Measurements from ENCODE around the gene TMEM179.
A peak's percentile ranks its signal among the peaks of the same experiment; 100 is the strongest.
"Not testable (repeated sequence)": the region's sequence is repeated elsewhere in the genome, so short reads cannot be mapped to it uniquely, and the experiment has no call there.

Gene TMEM179

DNA sequence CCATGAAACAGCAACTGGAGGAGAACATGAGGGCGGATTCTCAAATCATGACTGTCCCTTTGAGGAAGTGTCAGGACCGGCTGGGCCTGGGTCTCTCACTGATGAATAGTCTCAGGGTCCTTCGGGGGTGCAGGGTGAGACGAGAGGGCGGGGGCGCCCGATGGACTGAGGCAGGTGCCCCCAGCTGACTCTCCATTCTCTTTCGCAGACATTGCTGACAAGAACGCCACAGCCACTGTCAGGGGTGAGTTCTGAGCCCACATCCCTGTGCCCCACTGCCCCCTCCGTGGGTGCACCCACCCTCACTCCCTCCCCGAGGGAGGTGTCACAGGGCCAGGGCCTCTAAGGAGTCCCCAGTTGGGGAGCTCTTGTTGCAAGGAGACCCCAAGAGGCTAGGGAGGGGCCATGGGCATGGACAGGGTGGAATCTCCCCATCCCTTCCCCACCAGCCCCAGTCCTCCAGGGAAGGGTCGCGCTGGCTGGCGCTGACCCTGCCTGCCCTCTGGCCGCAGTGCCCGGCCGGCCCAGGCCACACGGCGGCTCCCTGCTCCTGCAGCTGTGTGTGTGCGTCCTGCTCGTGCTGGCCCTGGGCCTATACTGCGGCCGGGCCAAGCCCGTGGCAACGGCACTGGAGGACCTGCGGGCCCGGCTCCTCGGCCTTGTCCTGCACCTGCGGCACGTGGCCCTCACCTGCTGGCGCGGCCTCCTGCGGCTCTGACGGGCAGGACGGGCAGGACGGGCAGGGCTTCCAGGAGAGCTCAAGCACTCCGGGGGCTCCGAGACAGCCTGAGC, 16.3 kb downstream of the TMEM179 start:
- DNase-seq = peak in 5 of 56 donors; percentile 12 to 46 (median 36)

- DNase-seq = peak in 1 of 56 donors; percentile 35
Observed at GRCh38 chr14:104587641-104588040, 16.9 kb downstream of the TMEM179 start.

DNA sequence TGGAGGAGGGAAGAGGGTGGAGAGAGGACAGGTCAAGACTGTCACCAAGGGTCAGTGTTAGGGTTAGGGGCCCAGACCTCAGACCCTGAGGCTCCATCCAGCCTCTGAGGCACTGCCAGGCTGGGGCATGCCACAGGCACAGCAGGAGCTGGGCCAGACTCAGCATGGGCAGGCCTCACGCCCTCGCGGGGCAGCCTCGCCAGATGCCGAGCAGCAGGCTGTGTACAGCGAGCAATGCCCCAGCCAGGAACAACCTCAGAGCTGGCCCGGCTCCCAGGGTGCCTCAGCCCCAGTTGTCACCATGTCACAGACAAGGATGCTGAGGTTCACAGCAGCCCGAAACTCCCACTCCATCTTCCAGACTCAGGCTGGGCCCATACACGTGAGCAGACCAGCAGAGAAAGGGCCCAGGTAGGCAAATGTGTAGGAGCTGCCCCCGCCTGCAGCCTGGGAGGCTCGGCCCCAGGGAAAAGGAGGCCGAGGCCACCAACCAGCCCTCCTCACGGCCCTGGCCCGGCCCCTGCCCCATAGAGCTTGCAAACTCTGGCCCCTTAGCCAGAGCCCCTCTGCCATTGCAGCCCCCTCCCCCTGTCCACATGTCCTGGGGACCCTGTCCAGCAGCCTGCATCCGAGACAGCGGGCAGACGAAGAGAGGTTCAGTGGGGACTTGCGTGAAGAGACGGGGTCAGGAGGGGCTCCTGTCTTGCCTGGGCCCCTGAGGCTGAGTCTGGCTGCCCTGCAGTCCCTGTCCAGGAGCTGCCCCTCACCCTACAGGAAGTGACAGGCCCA, 17.5 kb downstream of the TMEM179 start:
- peak in 11 of 56 donors; percentile 15 to 41 (median 33) for DNase-seq

DNA sequence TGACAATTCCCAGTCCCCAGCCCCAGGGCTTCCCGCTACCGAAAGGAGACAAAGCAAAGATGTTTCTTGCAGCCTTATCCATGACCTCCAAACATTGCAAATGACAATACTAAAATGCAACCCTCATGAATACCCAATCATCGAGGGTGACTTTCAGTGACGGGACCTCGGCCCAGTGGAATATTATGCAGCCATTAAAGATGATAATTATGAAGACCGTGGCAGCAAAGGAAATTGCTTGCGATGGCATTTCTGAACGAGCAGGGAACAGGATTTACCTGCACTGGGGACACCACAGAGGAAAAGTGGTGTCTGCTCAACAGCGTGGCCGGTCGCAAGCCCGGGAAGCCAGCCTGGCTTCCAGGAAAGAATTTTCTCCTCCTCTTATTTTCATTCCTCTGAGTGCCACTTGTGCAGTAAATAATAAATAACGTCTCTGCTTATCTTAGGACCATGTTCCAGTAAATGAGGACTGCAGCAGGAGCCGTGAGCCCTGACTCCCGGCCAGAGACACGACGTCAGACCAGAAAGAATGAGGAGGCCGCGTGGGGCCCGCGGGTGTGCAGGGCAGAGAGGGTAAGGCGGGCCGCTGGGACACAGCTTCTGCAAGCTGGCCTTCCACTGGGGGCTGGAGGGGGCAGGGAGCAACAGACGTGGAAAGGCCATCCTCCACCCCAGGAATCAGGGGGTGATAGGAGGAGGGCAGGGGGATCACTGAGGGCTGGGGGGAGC, 18.4 kb downstream of the TMEM179 start:
- DNase-seq = no peak

DNA sequence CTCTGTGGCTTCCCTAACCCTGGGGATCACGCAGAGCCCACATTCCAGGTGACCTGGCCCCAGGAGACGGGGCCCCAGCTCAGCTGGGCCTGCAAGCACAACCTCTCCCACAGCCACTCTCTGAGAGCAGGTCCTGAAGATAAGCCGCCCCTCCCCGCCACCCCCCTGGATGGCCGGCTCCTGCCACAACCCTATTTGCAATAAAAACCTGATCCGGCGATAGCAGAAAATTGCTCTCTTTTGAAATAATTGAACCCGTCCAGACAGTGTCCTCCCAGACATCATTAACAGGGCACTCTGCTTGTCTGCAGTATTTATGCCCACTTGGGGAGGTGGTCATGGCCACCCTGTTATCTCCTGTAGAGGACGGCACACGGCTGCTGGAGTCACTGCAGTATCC, 20.0 kb downstream of the TMEM179 start:
- no peak for DNase-seq

GRCh38 chr14:104583424-104584306, 20.9 kb downstream of the TMEM179 start:
- DNase-seq = no peak

DNA sequence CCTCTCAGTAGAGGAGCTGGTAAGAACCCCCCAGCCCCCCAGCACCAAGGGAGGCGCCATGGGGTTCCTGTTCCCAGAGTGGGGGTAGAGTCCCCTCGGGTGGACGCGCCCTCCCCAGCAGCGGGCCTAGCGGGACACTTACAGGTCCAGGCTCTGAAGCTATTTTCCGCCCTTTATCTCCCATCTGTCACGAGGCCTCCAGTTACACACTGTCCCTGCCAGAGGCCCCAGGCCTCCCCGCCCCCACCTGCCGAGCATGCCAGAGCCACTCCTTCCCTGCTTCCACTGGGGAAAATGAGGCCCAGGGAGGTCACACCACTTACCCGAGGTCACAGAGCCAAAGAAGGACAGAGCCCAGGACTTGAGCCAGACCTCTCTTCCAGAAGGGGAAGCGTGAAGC, 21.9 kb downstream of the TMEM179 start:
- DNase-seq = no peak

GRCh38 chr14:104582005-104582404, 22.6 kb downstream of the TMEM179 start:
- DNase-seq = no peak

GRCh38 chr14:104581521-104581920, 23.1 kb downstream of the TMEM179 start:
- no peak for DNase-seq

DNA sequence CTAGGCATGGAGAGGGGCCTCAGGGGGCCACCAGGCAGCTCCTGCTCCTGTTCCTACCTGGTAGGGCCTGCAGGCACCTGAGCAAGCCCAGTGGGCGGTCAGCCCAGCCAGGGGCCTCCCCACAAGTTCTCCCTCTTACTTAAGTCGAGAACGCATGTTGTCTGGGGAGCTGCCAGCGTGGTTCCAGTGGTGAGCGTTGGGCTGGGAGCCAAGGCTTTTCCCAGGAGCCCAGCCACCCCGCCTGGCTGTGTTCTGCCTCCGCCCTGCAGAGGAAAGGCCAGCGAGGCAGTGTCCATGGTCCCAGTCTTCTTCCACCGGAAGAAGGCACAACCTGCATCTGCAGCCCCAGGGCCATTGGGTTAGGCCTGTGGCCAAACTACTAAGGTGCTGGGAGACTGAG, 23.6 kb downstream of the TMEM179 start:
- no peak for DNase-seq

GRCh38 chr14:104579939-104580338, 24.6 kb downstream of the TMEM179 start:
- not testable (repeated sequence) for DNase-seq

GRCh38 chr14:104579507-104579906, 25.1 kb downstream of the TMEM179 start, which contains the start of gene C14orf180:
Gene C14orf180 (plus strand): TSS chr14:104579764. CDS start chr14:104586431, 6,667 bp downstream.
- DNase-seq = peak in 7 of 56 donors; percentile 9 to 41 (median 27)

DNA sequence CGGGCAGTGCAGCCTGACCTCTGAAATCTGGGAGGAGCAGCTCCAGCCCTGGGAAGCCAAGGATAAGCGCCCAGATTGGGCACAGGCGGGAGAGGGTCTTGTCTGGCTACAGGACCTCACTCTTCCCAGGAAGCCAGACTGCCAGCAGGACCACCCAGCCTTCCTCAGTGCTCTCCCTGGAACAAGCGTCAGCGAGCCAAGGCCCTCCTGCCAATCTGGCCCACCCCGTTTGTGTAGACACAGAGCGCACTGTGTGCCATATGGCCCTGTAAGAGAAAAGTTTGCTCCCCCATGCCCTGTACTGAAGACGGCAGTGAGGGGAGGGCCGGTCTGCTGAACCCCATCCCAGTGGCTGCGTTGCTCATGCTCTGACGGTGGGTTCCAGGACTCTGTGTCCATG, 26.3 kb downstream of the TMEM179 start:
- no peak for DNase-seq

GRCh38 chr14:104577847-104578301, 26.7 kb downstream of the TMEM179 start:
- DNase-seq = no peak

DNA sequence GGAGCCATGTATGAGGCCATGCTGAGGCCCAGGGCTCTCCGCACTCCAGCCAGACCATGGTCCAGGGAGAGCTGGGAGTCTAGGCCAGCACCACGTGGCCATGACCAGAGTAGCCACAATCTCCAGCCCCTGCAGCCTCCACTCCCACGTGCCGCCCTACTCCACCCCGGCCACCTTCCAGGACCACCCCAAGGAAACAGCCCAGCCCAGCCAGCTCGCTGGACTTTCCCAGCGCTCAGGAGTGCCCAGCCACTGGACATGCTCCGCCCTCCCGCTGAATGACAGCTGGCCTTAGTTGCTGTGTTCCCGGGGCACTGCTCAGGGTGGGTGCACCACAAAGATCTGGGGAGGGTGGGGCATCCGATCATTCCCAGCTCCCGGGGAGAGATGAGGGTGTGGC, 27.1 kb downstream of the TMEM179 start:
- DNase-seq = no peak

- DNase-seq = peak in 1 of 56 donors; percentile 21
Observed at GRCh38 chr14:104576970-104577332, 27.6 kb downstream of the TMEM179 start.

DNA sequence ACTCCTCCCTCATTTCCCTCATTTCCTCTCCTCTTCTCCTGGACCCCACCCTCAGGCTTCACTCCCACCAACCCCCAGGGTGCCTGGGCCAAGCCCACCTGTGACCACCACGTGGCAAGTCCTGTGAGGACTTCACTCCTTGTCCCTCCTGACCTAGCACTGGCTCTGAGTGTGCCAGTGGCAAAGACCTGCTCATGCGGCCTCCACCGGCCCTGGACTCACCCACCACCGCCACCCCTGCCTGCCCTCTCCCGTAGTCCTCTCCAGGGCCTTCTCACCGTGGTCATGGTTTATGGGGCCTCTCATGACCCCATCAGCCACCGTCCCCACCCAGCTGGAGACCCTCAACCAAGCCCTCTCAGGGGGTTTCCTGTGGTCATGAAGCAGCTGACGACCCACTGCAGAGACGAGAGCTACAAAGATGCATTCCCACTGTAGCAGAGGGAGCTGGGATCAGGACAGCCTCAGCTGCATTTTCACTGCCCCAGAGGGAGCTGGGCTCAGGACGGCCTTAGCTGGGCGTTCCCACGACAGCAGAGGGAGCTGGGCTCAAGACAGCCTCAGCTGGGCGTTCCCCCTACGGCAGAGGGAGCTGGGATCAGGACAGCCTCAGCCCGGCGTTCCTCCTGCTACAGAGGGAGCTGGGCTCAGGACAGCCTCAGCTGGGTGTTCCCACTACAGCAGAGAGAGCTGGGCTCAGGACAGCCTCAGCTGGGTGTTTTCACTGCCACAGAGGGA, 28.2 kb downstream of the TMEM179 start:
- no peak for DNase-seq

- DNase-seq = no peak
Observed at GRCh38 chr14:104574978-104575583, 29.5 kb downstream of the TMEM179 start.

DNA sequence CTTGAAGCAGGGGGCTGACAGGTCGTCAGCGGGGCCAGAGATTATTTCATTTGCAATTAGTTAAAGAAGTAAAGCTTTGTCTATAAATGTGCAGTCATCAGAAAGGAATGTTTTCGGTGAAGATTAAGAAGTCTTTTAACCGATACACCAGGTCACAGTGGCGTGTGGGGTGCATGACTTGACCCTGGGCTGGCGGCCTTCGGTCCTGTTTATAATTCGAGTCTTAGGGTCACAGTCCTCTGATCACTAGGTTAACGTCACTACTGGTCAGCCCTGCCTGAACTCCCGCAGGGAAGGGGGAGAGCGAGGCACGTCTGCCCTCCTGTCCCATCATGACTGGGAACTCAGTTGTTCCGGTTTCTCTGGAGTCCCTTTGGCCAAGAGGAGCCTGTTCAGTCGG, 30.0 kb downstream of the TMEM179 start:
- no peak for DNase-seq

DNA sequence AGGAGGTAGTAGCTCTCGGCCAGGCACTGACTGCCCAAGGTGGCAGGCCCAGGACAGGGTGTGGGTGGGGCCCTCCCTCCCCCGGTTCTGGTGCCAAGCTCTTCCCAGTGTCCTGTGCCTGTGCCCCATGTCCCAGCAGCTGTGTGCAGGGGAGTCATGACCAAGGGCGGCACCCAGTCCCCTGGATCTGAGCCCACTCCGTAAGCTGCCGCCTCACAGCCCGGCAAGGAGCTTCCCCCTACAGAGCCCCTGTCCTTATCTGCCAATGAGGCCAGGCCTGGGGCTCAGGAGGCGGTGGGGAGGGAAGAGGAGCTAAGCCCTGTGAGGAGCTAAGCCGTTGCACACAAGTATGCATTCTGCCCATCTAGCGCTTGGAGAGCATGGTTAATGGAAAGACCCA, 30.6 kb downstream of the TMEM179 start:
- no peak for DNase-seq
